Stimulated activated CD4-positive, alpha-beta T cell treated with anti-CD3 and anti-CD28 coated beads, Interleukin-4, amount 100 ng/mL, for 4 hours (primary cell): ENCODE measurements around the gene ARFRP1.

Source experiments
- DNase-seq, 2 experiments: peaks; one replicate each; pipeline ENCODE4 v3.0.0-alpha.2; 2020

ARFRP1 gene

GRCh38 chr20:63701329-63702035 is 6.3 kb downstream of the ARFRP1 start:
- no peak for DNase-seq

- DNase-seq, result no peak
These were observed 6.8 kb downstream of the ARFRP1 start for GRCh38 chr20:63701051-63701328.

GRCh38 chr20:63700199-63701050 is 7.4 kb downstream of the ARFRP1 start:
- DNase-seq, result no peak

DNA sequence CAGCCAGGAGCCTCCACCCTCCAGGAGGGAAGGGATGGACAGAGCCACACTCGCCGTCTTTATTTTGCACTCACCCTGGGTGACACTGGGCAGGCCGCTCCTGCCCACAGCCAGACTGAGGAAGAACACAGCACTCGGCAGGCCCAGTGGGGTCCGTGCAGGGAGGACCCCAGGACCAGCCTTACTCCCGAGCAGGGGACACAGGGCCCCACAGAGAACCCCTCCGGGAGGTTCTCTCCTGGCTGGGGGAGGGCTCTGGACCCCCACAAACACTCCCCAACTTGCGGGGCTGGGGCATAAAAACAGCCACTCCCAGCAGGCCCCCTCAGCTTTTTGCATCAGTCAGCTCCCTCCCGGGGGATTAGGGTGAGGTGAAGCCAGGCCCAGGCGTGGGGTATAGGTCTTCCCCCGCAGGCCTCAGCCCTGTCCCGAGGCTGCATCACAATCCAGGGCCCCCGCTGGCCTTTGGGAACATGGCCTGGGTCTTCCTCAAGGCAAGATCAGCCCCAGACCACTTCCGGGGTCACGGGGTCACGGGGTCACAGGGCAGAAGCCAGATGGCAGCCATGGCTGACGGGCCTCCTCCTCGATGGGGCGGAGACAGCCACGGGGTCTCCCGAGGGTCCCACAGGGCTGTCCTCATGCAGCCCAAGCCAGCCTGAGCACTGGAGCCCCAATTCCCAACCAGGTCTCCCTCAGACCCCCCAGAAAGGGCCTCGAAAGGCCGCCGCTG is 8.1 kb downstream of the ARFRP1 start:
- no peak for DNase-seq

- DNase-seq, result peak; percentile 42 to 58
These were observed 8.9 kb downstream of the ARFRP1 start for GRCh38 chr20:63698739-63699465.

- DNase-seq, result no peak
These were observed 9.8 kb downstream of the ARFRP1 start for GRCh38 chr20:63697868-63698545.

GRCh38 chr20:63697357-63697867 is 10.4 kb downstream of the ARFRP1 start:
- no peak for DNase-seq

GRCh38 chr20:63696628-63697356 is 11.0 kb downstream of the ARFRP1 start, which contains the start of gene TNFRSF6B:
Gene TNFRSF6B, plus strand, starts transcription at chr20:63696652. Its CDS starts 116 bp downstream, at chr20:63696768.
- DNase-seq, result peak in 1 of 2 experiments; percentile 19

GRCh38 chr20:63696306-63696627 is 11.5 kb downstream of the ARFRP1 start:
- no peak for DNase-seq

DNA sequence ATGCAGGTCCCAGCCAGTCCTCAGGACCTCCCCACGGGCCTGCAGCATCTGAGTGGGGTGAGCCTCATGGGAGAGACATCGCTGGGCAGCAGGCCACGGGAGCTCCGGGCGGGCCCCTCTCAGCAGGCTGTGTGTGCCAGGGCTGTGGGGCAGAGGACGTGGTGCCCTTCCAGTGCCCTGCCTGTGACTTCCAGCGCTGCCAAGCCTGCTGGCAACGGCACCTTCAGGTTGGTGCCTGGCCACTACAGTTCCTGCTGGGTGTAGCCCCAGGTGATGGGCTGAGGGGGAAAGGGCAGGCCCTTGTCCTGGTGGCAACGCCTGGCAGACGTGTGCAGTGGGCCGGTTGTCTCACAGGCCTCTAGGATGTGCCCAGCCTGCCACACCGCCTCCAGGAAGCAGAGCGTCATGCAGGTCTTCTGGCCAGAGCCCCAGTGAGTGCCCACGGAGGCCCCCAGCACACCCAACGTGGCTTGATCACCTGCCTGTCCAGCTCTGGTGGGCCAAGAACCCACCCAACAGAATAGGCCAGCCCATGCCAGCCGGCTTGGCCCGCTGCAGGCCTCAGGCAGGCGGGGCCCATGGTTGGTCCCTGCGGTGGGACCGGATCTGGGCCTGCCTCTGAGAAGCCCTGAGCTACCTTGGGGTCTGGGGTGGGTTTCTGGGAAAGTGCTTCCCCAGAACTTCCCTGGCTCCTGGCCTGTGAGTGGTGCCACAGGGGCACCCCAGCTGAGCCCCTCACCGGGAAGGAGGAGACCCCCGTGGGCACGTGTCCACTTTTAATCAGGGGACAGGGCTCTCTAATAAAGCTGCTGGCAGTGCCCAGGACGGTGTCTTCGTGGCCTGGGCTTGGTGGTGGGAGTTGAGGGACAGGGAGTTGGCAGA is 12.1 kb downstream of the ARFRP1 start:
- DNase-seq, result no peak

DNA sequence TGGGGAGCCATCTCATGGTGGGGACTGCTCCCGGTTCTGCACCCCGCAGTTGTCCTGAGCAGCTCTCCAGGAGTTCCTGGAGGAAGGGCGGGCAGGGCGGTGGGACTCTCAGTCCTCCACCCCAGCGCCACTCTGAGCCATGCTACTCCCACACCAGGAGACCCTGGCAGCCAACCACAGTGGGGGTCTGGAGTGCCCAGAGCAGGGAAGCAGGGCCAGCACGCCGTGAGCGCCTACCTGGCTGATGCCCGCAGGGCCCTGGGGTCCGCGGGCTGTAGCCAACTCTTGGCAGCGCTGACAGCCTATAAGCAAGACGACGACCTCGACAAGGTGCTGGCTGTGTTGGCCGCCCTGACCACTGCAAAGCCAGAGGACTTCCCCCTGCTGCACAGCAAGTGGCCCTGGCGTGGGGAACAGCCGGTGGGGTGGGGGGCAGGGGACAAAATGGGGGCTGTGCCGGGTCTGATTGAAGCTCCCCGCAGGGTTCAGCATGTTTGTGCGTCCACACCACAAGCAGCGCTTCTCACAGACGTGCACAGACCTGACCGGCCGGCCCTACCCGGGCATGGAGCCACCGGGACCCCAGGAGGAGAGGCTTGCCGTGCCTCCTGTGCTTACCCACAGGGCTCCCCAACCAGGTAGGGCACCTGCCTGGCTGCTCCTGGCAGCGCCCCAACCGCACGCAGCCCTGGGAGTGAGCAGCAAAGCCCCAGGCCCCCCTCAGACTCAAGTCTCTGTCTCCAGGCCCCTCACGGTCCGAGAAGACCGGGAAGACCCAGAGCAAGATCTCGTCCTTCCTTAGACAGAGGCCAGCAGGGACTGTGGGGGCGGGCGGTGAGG is 13.0 kb downstream of the ARFRP1 start:
- no peak for DNase-seq

GRCh38 chr20:63693733-63694583 is 13.8 kb downstream of the ARFRP1 start:
- DNase-seq, result no peak

DNA sequence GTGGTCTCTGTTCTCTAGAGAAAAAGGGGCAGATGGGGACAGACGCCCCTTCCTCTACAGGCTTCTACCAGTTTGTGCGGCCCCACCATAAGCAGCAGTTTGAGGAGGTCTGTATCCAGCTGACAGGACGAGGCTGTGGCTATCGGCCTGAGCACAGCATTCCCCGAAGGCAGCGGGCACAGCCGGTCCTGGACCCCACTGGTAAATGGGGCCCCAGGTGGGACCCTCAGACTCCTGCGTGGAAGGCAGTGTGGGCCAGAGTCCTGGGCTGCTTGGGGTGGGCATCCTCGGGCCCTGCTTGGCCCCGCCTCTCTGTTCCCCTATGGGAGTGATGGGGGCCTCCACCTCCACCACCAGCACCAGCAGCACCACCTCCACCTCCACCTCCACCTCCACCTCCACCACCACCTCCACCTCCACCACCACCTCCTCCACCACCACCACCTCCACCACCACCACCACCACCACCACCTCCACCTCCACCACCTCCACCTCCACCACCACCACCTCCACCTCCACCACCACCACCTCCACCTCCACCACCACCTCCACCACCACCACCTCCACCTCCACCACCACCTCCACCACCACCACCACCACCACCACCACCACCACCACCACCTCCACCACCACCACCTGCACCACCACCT is 14.6 kb downstream of the ARFRP1 start:
- DNase-seq, result no peak

DNA sequence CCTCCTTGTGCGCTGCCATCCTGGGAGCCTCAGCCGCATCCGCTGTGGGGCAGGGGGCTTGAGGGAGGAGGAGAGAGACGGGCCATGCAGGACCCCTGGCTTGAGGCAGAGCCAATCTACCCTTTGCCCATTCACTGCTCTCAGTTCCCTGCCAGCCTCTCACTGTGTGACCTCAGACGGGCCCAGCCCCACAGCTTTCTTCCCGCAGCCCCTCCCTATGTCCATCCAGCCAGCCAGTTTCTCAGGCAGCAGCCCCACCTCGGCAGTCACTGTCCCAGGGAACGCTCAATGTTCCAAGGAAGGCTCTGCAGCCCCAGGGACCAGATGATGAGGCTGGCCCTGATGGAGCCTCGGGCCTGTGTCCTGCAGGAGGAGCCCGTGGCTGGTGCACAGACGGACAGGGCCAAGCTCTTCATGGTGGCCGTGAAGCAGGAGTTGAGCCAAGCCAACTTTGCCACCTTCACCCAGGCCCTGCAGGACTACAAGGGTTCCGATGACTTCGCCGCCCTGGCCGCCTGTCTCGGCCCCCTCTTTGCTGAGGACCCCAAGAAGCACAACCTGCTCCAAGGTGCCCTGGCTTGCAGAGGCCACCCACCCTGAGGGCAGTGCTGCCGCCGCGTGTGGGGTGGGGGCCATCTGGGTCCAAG is 15.2 kb downstream of the ARFRP1 start:
- DNase-seq, result no peak

DNA sequence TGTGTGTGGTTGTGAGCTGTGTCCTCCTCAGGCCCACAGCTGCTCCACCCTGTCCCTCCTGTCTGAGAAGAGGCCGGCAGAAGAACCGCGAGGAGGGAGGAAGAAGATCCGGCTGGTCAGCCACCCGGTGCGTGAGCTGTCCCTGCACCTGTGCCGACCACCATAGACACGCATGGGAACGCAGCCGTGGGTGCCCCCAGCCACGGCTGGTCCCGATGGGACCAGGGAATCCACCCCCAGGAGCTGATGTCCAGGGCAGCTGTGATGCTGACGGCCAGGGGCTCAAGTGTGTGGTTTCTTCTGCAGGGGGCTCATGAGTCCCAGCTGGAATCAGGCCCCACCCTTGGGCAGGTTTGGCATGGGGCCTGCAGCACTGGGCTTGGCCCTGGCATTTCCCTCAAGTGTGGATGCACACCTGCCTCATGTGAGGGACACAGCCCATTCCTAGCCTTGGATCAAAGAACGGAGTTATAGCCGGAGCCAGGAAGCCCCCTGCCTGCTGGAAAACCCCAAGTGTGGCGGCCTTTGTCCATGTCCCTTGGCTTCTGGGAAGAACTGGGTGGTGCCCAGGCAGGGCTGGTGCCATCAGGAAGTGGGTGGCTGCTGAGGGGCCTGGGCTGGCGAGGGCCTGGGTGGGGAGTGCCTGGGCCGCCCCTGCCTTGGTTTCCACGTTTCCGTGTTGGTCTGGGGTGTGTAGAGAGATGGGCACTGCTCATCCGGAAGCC is 15.9 kb downstream of the ARFRP1 start:
- no peak for DNase-seq

DNA sequence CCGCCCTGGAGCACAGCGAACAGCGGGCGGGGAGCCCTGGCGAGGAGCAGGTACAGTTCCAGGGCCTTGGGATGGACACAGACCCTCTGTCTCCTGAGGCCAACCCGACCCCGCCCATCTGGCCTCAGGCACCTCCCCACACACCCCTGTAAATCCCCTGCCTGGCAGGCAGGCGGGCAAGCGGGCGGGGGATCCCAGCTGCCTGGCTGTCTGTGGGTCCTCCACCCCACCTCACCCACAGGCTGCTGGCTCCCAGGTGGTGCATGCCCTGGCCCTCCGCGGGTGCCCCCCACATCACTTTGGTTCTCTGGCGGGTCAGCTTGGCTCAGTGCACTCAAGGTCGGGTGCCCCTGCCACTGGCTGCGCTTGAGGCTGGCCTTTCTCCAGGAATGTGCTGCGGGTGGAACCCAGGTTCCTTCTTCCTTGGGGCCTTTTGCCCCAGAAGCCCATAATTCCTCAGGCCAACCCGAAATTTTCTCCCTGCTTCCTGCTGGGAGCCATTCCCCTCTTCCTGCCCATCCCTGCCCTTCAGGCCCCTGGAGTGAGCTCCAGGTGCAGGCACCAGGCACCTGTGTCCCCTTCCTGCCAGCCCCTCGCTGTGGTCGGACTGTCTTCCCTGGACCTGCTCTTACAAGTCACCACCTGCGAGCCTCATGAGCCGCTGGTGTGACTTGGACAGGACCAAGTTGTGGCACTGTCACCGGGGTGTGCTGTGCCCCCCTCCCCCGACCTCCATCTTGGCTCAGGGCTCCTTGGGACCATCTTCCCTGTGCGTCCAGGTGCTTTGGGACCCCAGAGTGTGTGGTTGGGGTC is 16.7 kb downstream of the ARFRP1 start:
- DNase-seq, result no peak
